Stomach (tissue), 9 donors: Measurements from ENCODE around the gene PCDHGA11. TPM values are rescaled to one million over a fixed set of nuclear protein-coding genes. Genes with fewer than 3 reads are reported as not detected.

ENCODE experiments used
- DNase-seq, 2 donors: peaks; one replicate each; pipeline versions ENCODE4 v3.0.0 to v3.0.0-alpha.2; 2013 to 2019
- H3K27ac ChIP-seq, 5 donors: fragments of 200-600 bp in 4 of 5; sonication (generic) in 4 of 5; one replicate each; pipeline ENCODE4 v1.5.1; 2013 to 2019; ENCODE audit warnings: mild to moderate bottlenecking in 1 of 5, moderate library complexity in 1 of 5
- H3K27me3 ChIP-seq, 3 donors: fragments of 200-600 bp; sonication (generic); one replicate each; pipeline ENCODE4 v1.5.1; 2017 to 2019; ENCODE audit warnings: mixed run types in 1 of 3
- H3K36me3 ChIP-seq, 4 donors: fragments of 200-600 bp; sonication (generic); 1 replicate in 3 of 4; 2 replicates in 1 of 4; pipeline ENCODE4 v1.5.1; 2016 to 2019
- H3K4me1 ChIP-seq, 4 donors: fragments of 200-600 bp; sonication (generic); one replicate each; pipeline ENCODE4 v1.5.1; 2016 to 2019
- H3K4me3 ChIP-seq, 4 donors: fragments of 200-600 bp; sonication (generic) in 3 of 4; one replicate each; pipeline ENCODE4 v1.5.1; 2016 to 2019; ENCODE audit warnings: mild to moderate bottlenecking in 1 of 4
- H3K9me3 ChIP-seq, 4 donors: fragments of 200-600 bp; sonication (generic); one replicate each; pipeline ENCODE4 v1.5.1; 2016 to 2019
- EP300 ChIP-seq: sonication (generic); formaldehyde crosslinking; IDR thresholded peaks from one replicate; pipeline ENCODE4 v1.6.1; 2017; ENCODE audit warnings: antibody characterized with exemption
- POLR2A ChIP-seq, 4 donors: fragments of 450-650 bp; IDR thresholded peaks; one replicate each; pipeline ENCODE4 v1.6.1; 2016; ENCODE audit warnings: antibody characterized with exemption in 4 of 4, control low read depth in 2 of 4, mild to moderate bottlenecking in 1 of 4, moderate library complexity in 1 of 4
- POLR2AphosphoS5 ChIP-seq, 3 donors: sonication (generic); formaldehyde crosslinking; IDR thresholded peaks; one replicate each; pipeline ENCODE4 v1.6.1; 2016; ENCODE audit warnings: antibody characterized with exemption in 3 of 3
- WGBS, 5 donors: extraction: QIAGEN DNeasy Blood & Tissue Kit in 3 of 5; methylation state at CpG; one replicate each; pipeline versions ENCODE4 v1.1.5 to v1.1.7; 2013 to 2018; 5-methylcytosine and 5-hydroxymethylcytosine counted together
- intact Hi-C: fragments of 100-400 bp; cut with DNase I; formaldehyde crosslinking; loops from one replicate; pipeline ENCODE4 v1.15.1; 2023; ENCODE audit warnings: low total_unique reads
- polyA plus RNA-seq, 3 donors: library from polyadenylated mRNA; stranded (reverse); fragments of 200-250 nt; gene quantifications; one replicate each; pipeline ENCODE4 v1.2.3, GENCODE V29; 2013
- total RNA-seq, 5 donors: library from RNA; depleted of rRNA; stranded (reverse); fragments of >200 nt; gene quantifications; one replicate each; pipeline versions ENCODE4 v1.1.0 to v1.2.3, GENCODE V29; 2014 to 2016
- TF ChIP-seq, protein P1 (sequence below), 7 experiments: fragments of 450-650 bp in 4 of 7; fragments of 200-600 bp in 3 of 7; sonication (generic) in 3 of 7; IDR thresholded peaks; one replicate each; pipeline ENCODE4 v1.5.1; 2016 to 2019; ENCODE audit warnings: antibody characterized with exemption in 7 of 7, control low read depth in 2 of 7, mild to moderate bottlenecking in 1 of 7
- donor health status: healthy with polysubstance abuse.
- donor health status: Bipolar disorder and iron deficiency.
- donor health status: healthy.

PCDHGA11 gene
- total and polyA plus RNA-seq, 8 donors, result 0.25 to 15.2 (median 0.89) TPM

DNA sequence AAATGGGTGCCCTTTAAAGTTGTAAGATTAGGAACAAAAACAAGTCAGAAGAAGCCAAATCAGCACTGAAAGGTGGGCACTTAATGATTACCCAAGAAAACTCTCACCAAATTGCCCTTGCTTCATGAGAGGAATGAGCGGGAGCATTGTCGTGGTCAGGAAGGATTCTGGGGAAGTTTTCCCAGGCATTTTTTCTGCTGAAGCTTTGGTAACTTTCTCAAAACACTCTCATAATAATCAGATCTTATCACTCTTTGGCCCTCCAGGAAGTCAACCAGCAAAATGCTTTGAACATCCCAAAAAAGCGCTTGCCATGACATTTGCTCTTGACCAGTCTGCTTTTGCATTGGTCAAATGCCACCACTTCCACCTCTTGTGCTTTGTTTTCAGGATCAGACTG lies 44.5 kb downstream of the PCDHGA11 start:
- intact Hi-C loops, result no loop called here
- 88 to 96% (median 93%) methylated on average over 3 of the region's 3 CpGs for WGBS, 5 donors
- peaks cover 0 to 5% (median 0%) of the 10 kb centered on the region in 4 donors for H3K36me3 ChIP-seq
- TF ChIP-seq POLR2A (IDR thresholded peaks at IDR 0.05) (no peak), EP300 (no peak), POLR2AphosphoS5 (IDR thresholded peaks at IDR 0.05) (no peak)
- TF ChIP-seq, protein P1, sequence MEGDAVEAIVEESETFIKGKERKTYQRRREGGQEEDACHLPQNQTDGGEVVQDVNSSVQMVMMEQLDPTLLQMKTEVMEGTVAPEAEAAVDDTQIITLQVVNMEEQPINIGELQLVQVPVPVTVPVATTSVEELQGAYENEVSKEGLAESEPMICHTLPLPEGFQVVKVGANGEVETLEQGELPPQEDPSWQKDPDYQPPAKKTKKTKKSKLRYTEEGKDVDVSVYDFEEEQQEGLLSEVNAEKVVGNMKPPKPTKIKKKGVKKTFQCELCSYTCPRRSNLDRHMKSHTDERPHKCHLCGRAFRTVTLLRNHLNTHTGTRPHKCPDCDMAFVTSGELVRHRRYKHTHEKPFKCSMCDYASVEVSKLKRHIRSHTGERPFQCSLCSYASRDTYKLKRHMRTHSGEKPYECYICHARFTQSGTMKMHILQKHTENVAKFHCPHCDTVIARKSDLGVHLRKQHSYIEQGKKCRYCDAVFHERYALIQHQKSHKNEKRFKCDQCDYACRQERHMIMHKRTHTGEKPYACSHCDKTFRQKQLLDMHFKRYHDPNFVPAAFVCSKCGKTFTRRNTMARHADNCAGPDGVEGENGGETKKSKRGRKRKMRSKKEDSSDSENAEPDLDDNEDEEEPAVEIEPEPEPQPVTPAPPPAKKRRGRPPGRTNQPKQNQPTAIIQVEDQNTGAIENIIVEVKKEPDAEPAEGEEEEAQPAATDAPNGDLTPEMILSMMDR (IDR thresholded peaks at IDR 0.05), result no peak
- no peak overlapping the region for H3K27ac ChIP-seq
- no peaks in the 10 kb centered on the region for H3K27me3 ChIP-seq
- no peaks in the 10 kb centered on the region for H3K4me1 ChIP-seq
- DNase-seq, result no peak
- H3K4me3 ChIP-seq, result no peak overlapping the region
- H3K9me3 ChIP-seq, result peaks cover 0 to 15% (median 0%) of the 10 kb centered on the region in 4 donors

Other genes with a start within 250 kb of the PCDHGA11 start
Only the 30 nearest of the 37 such genes appear.
- 1 to 10 TPM in 4 of 5 donors, not detected in 1; 1.2 to 8.5 (median 2.9) TPM for gene PCDHB12, start 212.3 kb upstream of the PCDHGA11 start, total RNA-seq
- gene PCDHB12, start 212.3 kb upstream of the PCDHGA11 start, polyA plus RNA-seq, result under 1 TPM; 0.19 to 0.31 (median 0.28) TPM
- 10 to 100 TPM in 1 of 5 donors, 1 to 10 TPM in 2, under 1 TPM in 2; under 0.01 to 28.1 (median 3.1) TPM for gene PCDHB13, start 207.1 kb upstream of the PCDHGA11 start, total RNA-seq
- under 1 TPM in 2 of 3 donors, not detected in 1; 0.12 to 0.28 TPM for gene PCDHB13, start 207.1 kb upstream of the PCDHGA11 start, polyA plus RNA-seq
- 1 to 10 TPM in 4 of 5 donors, not detected in 1; 1.3 to 6.4 (median 3.6) TPM for gene PCDHB14, start 197.7 kb upstream of the PCDHGA11 start, total RNA-seq
- gene PCDHB14, start 197.7 kb upstream of the PCDHGA11 start, polyA plus RNA-seq, result 1 to 10 TPM in 1 of 3 donors, under 1 TPM in 2; 0.31 to 1.1 (median 0.44) TPM
- 1 to 10 TPM in 2 of 5 donors, under 1 TPM in 1, not detected in 2; 0.58 to 6.6 (median 2.2) TPM for gene PCDHB15, start 175.7 kb upstream of the PCDHGA11 start, total RNA-seq
- gene PCDHB15, start 175.7 kb upstream of the PCDHGA11 start, polyA plus RNA-seq, result 1 to 10 TPM in 1 of 3 donors, under 1 TPM in 2; 0.44 to 1.2 (median 0.73) TPM
- 1 to 10 TPM in 1 of 5 donors, under 1 TPM in 1, not detected in 3; 0.43 to 4.8 TPM for gene SLC25A2, start 117.0 kb upstream of the PCDHGA11 start, total RNA-seq
- not detected for gene SLC25A2, start 117.0 kb upstream of the PCDHGA11 start, polyA plus RNA-seq
- 10 to 100 TPM; 22.0 to 89.8 (median 36.5) TPM for gene TAF7, start 100.3 kb upstream of the PCDHGA11 start, total RNA-seq
- gene TAF7, start 100.3 kb upstream of the PCDHGA11 start, polyA plus RNA-seq, result 10 to 100 TPM; 32.6 to 46.1 (median 43.5) TPM
- gene PCDHGA1, start 90.5 kb upstream of the PCDHGA11 start, total RNA-seq, result under 1 TPM in 1 of 5 donors, not detected in 4; 0.18 TPM
- gene PCDHGA1, start 90.5 kb upstream of the PCDHGA11 start, polyA plus RNA-seq, result under 1 TPM in 1 of 3 donors, not detected in 2; 0.13 TPM
- gene PCDHGA2, start 82.3 kb upstream of the PCDHGA11 start, total RNA-seq, result 1 to 10 TPM; 1.2 to 3.5 (median 2.0) TPM
- gene PCDHGA2, start 82.3 kb upstream of the PCDHGA11 start, polyA plus RNA-seq, result under 1 TPM; 0.06 to 0.31 (median 0.18) TPM
- 1 to 10 TPM in 3 of 5 donors, under 1 TPM in 1, not detected in 1; 0.58 to 6.7 (median 1.4) TPM for gene PCDHGA3, start 77.2 kb upstream of the PCDHGA11 start, total RNA-seq
- gene PCDHGA3, start 77.2 kb upstream of the PCDHGA11 start, polyA plus RNA-seq, result under 1 TPM in 1 of 3 donors, not detected in 2; 0.08 TPM
- gene PCDHGB1, start 71.0 kb upstream of the PCDHGA11 start, total RNA-seq, result 1 to 10 TPM in 1 of 5 donors, under 1 TPM in 3, not detected in 1; under 0.01 to 1.2 (median 0.68) TPM
- under 1 TPM in 1 of 3 donors, not detected in 2; 0.03 TPM for gene PCDHGB1, start 71.0 kb upstream of the PCDHGA11 start, polyA plus RNA-seq
- 1 to 10 TPM in 4 of 5 donors, under 1 TPM in 1; 0.29 to 9.3 (median 2.4) TPM for gene PCDHGA4, start 66.0 kb upstream of the PCDHGA11 start, total RNA-seq
- under 1 TPM in 1 of 3 donors, not detected in 2; 0.08 TPM for gene PCDHGA4, start 66.0 kb upstream of the PCDHGA11 start, polyA plus RNA-seq
- gene PCDHGB2, start 61.1 kb upstream of the PCDHGA11 start, total RNA-seq, result 10 to 100 TPM in 1 of 5 donors, 1 to 10 TPM in 3, not detected in 1; 2.5 to 10.7 (median 8.1) TPM
- gene PCDHGB2, start 61.1 kb upstream of the PCDHGA11 start, polyA plus RNA-seq, result under 1 TPM in 1 of 3 donors, not detected in 2; 0.10 TPM
- 1 to 10 TPM in 4 of 5 donors, not detected in 1; 2.3 to 6.7 (median 3.6) TPM for gene PCDHGA5, start 56.9 kb upstream of the PCDHGA11 start, total RNA-seq
- under 1 TPM in 1 of 3 donors, not detected in 2; 0.15 TPM for gene PCDHGA5, start 56.9 kb upstream of the PCDHGA11 start, polyA plus RNA-seq
- gene PCDHGB3, start 50.8 kb upstream of the PCDHGA11 start, total RNA-seq, result 1 to 10 TPM in 4 of 5 donors, under 1 TPM in 1; 0.87 to 8.8 (median 3.8) TPM
- gene PCDHGB3, start 50.8 kb upstream of the PCDHGA11 start, polyA plus RNA-seq, result under 1 TPM in 2 of 3 donors, not detected in 1; 0.06 to 0.08 TPM
- gene PCDHGA6, start 47.2 kb upstream of the PCDHGA11 start, total RNA-seq, result 1 to 10 TPM in 3 of 5 donors, under 1 TPM in 2; 0.29 to 4.4 (median 1.8) TPM
- under 1 TPM in 2 of 3 donors, not detected in 1; 0.06 to 0.38 TPM for gene PCDHGA6, start 47.2 kb upstream of the PCDHGA11 start, polyA plus RNA-seq
- gene PCDHGA7, start 38.3 kb upstream of the PCDHGA11 start, total RNA-seq, result 10 to 100 TPM in 1 of 5 donors, 1 to 10 TPM in 2, under 1 TPM in 1, not detected in 1; 0.87 to 29.0 (median 2.7) TPM
- gene PCDHGA7, start 38.3 kb upstream of the PCDHGA11 start, polyA plus RNA-seq, result under 1 TPM in 2 of 3 donors, not detected in 1; 0.06 to 0.30 TPM
- 10 to 100 TPM in 1 of 5 donors, 1 to 10 TPM in 2, under 1 TPM in 2; 0.29 to 12.1 (median 1.2) TPM for gene PCDHGB4, start 33.4 kb upstream of the PCDHGA11 start, total RNA-seq
- gene PCDHGB4, start 33.4 kb upstream of the PCDHGA11 start, polyA plus RNA-seq, result under 1 TPM in 2 of 3 donors, not detected in 1; 0.12 to 0.45 TPM
- 10 to 100 TPM in 1 of 5 donors, 1 to 10 TPM in 2, under 1 TPM in 2; under 0.01 to 12.5 (median 1.2) TPM for gene PCDHGA8, start 28.4 kb upstream of the PCDHGA11 start, total RNA-seq
- gene PCDHGA8, start 28.4 kb upstream of the PCDHGA11 start, polyA plus RNA-seq, result under 1 TPM in 2 of 3 donors, not detected in 1; 0.06 to 0.08 TPM
- 10 to 100 TPM in 2 of 5 donors, 1 to 10 TPM in 3; 1.8 to 16.8 (median 4.2) TPM for gene PCDHGB5, start 23.1 kb upstream of the PCDHGA11 start, total RNA-seq
- under 1 TPM in 2 of 3 donors, not detected in 1; 0.35 to 0.75 TPM for gene PCDHGB5, start 23.1 kb upstream of the PCDHGA11 start, polyA plus RNA-seq
- gene PCDHGA9, start 18.3 kb upstream of the PCDHGA11 start, total RNA-seq, result 10 to 100 TPM in 1 of 5 donors, 1 to 10 TPM in 3, not detected in 1; 1.6 to 10.1 (median 3.2) TPM
- under 1 TPM in 2 of 3 donors, not detected in 1; 0.13 to 0.25 TPM for gene PCDHGA9, start 18.3 kb upstream of the PCDHGA11 start, polyA plus RNA-seq
- 1 to 10 TPM in 3 of 5 donors, under 1 TPM in 1, not detected in 1; 0.29 to 6.2 (median 4.9) TPM for gene PCDHGB6, start 13.0 kb upstream of the PCDHGA11 start, total RNA-seq
- under 1 TPM in 2 of 3 donors, not detected in 1; 0.31 to 0.50 TPM for gene PCDHGB6, start 13.0 kb upstream of the PCDHGA11 start, polyA plus RNA-seq
- gene PCDHGA10, start 8.1 kb upstream of the PCDHGA11 start, total RNA-seq, result 1 to 10 TPM in 3 of 5 donors, under 1 TPM in 1, not detected in 1; 0.89 to 7.0 (median 4.5) TPM
- under 1 TPM; 0.15 to 0.65 (median 0.44) TPM for gene PCDHGA10, start 8.1 kb upstream of the PCDHGA11 start, polyA plus RNA-seq
- 10 to 100 TPM in 3 of 5 donors, 1 to 10 TPM in 2; 3.6 to 19.3 (median 16.8) TPM for gene PCDHGB7, start 3.4 kb upstream of the PCDHGA11 start, total RNA-seq
- under 1 TPM; 0.56 to 0.61 (median 0.58) TPM for gene PCDHGB7, start 3.4 kb upstream of the PCDHGA11 start, polyA plus RNA-seq
- gene PCDHGA12, start 9.5 kb downstream of the PCDHGA11 start, total RNA-seq, result 1 to 10 TPM in 4 of 5 donors, under 1 TPM in 1; 0.58 to 7.4 (median 5.4) TPM
- gene PCDHGA12, start 9.5 kb downstream of the PCDHGA11 start, polyA plus RNA-seq, result under 1 TPM in 2 of 3 donors, not detected in 1; 0.12 to 0.20 TPM
- gene PCDHGC3, start 54.9 kb downstream of the PCDHGA11 start, total RNA-seq, result 10 to 100 TPM in 4 of 5 donors, 1 to 10 TPM in 1; 7.6 to 35.8 (median 18.8) TPM
- gene PCDHGC3, start 54.9 kb downstream of the PCDHGA11 start, polyA plus RNA-seq, result 10 to 100 TPM; 20.0 to 30.3 (median 29.1) TPM
- 10 to 100 TPM in 1 of 5 donors, 1 to 10 TPM in 2, under 1 TPM in 1, not detected in 1; 0.87 to 15.4 (median 5.0) TPM for gene PCDHGC4, start 64.0 kb downstream of the PCDHGA11 start, total RNA-seq
- gene PCDHGC4, start 64.0 kb downstream of the PCDHGA11 start, polyA plus RNA-seq, result not detected
- 1 to 10 TPM in 3 of 5 donors, not detected in 2; 2.0 to 3.5 (median 2.7) TPM for gene PCDHGC5, start 68.0 kb downstream of the PCDHGA11 start, total RNA-seq
- gene PCDHGC5, start 68.0 kb downstream of the PCDHGA11 start, polyA plus RNA-seq, result under 1 TPM in 2 of 3 donors, not detected in 1; 0.08 to 0.12 TPM
- gene DIAPH1, start 197.9 kb downstream of the PCDHGA11 start, total RNA-seq, result 100 to 1,000 TPM in 1 of 5 donors, 10 to 100 TPM in 4; 18.0 to 181 (median 77.0) TPM
- 10 to 100 TPM; 41.4 to 98.1 (median 76.1) TPM for gene DIAPH1, start 197.9 kb downstream of the PCDHGA11 start, polyA plus RNA-seq
- 10 to 100 TPM; 37.1 to 64.3 (median 48.4) TPM for gene HDAC3, start 215.8 kb downstream of the PCDHGA11 start, total RNA-seq
- gene HDAC3, start 215.8 kb downstream of the PCDHGA11 start, polyA plus RNA-seq, result 10 to 100 TPM; 34.7 to 51.8 (median 36.2) TPM
- gene RELL2, start 215.9 kb downstream of the PCDHGA11 start, total RNA-seq, result 1 to 10 TPM in 3 of 5 donors, under 1 TPM in 1, not detected in 1; 0.45 to 2.2 (median 1.1) TPM
- gene RELL2, start 215.9 kb downstream of the PCDHGA11 start, polyA plus RNA-seq, result 1 to 10 TPM in 2 of 3 donors, under 1 TPM in 1; 0.61 to 4.9 (median 1.8) TPM